Peyer's patch (tissue), 4 donors: ENCODE measurements around the gene ZBTB20. TPM values are rescaled to one million over a fixed set of nuclear protein-coding genes. Genes with fewer than 3 reads are reported as not detected.

Experiments
- DNase-seq, 3 donors: peaks; one replicate each; pipeline ENCODE4 v3.0.0-alpha.2; 2017 to 2019
- H3K27ac ChIP-seq, 4 donors: fragments of 200-600 bp; sonication (generic); one replicate each; pipeline ENCODE4 v1.5.1; 2016 to 2019
- H3K27me3 ChIP-seq, 2 donors: fragments of 200-600 bp; sonication (generic); one replicate each; pipeline ENCODE4 v1.5.1; 2019
- H3K36me3 ChIP-seq, 3 donors: fragments of 200-600 bp; sonication (generic); one replicate each; pipeline ENCODE4 v1.5.1; 2016 to 2019
- H3K4me1 ChIP-seq, 4 donors: fragments of 200-600 bp; sonication (generic); one replicate each; pipeline ENCODE4 v1.5.1; 2016 to 2019
- H3K4me3 ChIP-seq, 4 donors: fragments of 200-600 bp; sonication (generic); 1 replicate in 3 of 4; 2 replicates in 1 of 4; pipeline ENCODE4 v1.5.1; 2016 to 2019; ENCODE audit warnings: mild to moderate bottlenecking in 1 of 4
- H3K9me3 ChIP-seq, 4 donors: fragments of 200-600 bp; sonication (generic); one replicate each; pipeline ENCODE4 v1.5.1; 2016 to 2019; ENCODE audit warnings: mild to moderate bottlenecking in 1 of 4
- POLR2A ChIP-seq, 2 donors: fragments of 450-650 bp; IDR thresholded peaks; one replicate each; pipeline ENCODE4 v1.5.1; 2017; ENCODE audit warnings: antibody characterized with exemption in 2 of 2, mild to moderate bottlenecking in 2 of 2, moderate library complexity in 2 of 2
- total RNA-seq, 4 donors: library from RNA; depleted of rRNA; stranded (reverse); fragments of >200 nt; gene quantifications; one replicate each; pipeline ENCODE4 v1.1.0, GENCODE V29; 2016
- TF ChIP-seq, protein P1 (sequence below), 6 experiments: fragments of 450-650 bp in 4 of 6; fragments of 200-600 bp in 2 of 6; sonication (generic) in 1 of 6; IDR thresholded peaks; one replicate each; pipeline ENCODE4 v1.5.1; 2017 to 2019; ENCODE audit warnings: antibody characterized with exemption in 6 of 6, mild to moderate bottlenecking in 3 of 6, moderate library complexity in 1 of 6

ZBTB20 gene
- total RNA-seq, 4 donors from 2014 or later = 19.6 to 135 (median 57.2) TPM

DNA sequence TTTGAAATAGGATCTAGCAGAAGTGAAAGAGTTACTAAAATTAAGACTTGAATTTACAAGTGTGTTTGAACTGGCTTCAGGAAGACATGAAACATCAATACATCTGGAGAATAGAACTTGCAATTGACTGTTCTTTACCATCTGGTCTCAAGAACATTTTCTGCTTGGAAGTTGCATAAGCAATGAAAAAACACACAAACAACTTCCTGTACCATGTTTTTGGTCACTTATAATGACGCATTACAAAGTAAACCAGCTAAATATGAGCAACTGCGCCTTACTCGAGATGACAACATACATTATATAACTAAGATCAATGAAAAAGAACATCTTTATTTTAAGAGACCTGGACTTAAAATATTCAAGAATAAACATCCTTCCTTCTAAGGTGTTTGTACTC lies 740.8 kb downstream of the ZBTB20 start:
- Histone ChIP-seq H3K4me3 (no peak overlapping the region), H3K4me1 (peaks cover 0 to 5% (median 0%) of the 10 kb centered on the region in 4 donors), H3K27ac (peak overlapping the region in 1 of 4 donors; percentile 2), H3K36me3 (no peaks in the 10 kb centered on the region), H3K9me3 (no peaks in the 10 kb centered on the region), H3K27me3 (no peaks in the 10 kb centered on the region)
- TF ChIP-seq, protein P1, sequence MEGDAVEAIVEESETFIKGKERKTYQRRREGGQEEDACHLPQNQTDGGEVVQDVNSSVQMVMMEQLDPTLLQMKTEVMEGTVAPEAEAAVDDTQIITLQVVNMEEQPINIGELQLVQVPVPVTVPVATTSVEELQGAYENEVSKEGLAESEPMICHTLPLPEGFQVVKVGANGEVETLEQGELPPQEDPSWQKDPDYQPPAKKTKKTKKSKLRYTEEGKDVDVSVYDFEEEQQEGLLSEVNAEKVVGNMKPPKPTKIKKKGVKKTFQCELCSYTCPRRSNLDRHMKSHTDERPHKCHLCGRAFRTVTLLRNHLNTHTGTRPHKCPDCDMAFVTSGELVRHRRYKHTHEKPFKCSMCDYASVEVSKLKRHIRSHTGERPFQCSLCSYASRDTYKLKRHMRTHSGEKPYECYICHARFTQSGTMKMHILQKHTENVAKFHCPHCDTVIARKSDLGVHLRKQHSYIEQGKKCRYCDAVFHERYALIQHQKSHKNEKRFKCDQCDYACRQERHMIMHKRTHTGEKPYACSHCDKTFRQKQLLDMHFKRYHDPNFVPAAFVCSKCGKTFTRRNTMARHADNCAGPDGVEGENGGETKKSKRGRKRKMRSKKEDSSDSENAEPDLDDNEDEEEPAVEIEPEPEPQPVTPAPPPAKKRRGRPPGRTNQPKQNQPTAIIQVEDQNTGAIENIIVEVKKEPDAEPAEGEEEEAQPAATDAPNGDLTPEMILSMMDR (IDR thresholded peaks at IDR 0.05) = no peak
- TF ChIP-seq POLR2A (IDR thresholded peaks at IDR 0.05) = no peak
- no peak for DNase-seq

DNA sequence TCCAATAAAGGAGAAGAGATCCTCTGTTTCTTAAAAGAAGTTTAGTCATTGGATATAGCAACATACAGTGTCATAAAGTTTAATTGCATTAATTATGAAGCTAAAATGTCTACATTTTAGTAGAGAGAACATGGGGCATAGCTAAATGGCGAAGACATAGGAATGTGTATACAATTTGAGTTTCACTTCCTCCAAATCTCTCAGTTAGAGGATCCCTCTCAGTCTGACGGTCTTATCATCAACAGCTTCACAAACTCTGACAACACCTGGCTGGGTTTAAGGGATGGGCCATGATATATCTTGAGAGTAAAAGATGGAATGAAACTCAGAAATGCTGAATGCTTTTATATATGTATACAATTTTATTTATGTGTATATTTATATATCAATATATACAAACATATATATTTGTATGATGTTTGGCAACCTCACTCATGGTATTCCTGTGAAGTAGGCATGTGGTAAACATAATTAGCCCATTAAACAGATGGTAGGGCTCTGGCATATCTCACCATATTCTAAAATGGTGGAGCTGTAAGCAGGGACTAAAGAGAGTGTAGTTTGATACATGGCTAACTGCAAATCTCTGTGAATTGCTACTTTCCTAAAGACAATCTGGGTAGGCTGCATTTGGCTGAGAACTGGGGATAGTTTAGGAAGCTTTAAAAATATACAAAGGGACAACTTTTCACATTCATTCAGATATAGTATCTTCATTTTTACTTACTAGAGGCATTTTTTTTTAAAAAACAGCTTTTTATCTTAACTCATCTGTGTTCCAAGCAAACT lies 741.7 kb downstream of the ZBTB20 start:
- Histone ChIP-seq H3K36me3 (no peaks in the 10 kb centered on the region), H3K27ac (peak overlapping the region in 1 of 4 donors; percentile 5), H3K9me3 (no peaks in the 10 kb centered on the region), H3K27me3 (no peaks in the 10 kb centered on the region), H3K4me1 (no peaks in the 10 kb centered on the region), H3K4me3 (no peak overlapping the region)
- TF ChIP-seq, protein P1 (IDR thresholded peaks at IDR 0.05) = no peak
- TF ChIP-seq POLR2A (IDR thresholded peaks at IDR 0.05) = no peak
- no peak for DNase-seq

DNA sequence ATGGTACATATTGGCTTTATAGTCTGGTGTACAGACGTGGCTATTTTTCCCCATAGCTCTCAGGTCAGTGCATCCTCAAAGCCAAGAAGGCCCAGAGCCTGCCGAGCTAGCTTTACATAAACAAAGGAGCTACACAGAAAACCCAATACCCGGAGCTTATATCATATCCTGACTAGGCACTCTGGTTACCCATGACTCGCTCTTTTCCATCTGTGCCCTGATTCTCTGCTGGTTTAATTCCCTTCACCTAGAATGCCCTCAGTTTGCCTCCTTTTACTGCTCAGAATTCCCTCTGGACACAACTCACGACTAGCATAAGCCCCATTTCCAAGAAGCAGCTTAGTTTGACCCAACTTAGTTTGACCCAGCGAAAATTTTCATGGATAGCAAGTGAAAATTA lies 742.5 kb downstream of the ZBTB20 start:
- TF ChIP-seq POLR2A (IDR thresholded peaks at IDR 0.05) = no peak
- TF ChIP-seq, protein P1 (IDR thresholded peaks at IDR 0.05) = no peak
- Histone ChIP-seq H3K36me3 (no peaks in the 10 kb centered on the region), H3K4me1 (no peaks in the 10 kb centered on the region), H3K27ac (peak overlapping the region in 1 of 4 donors; percentile 2), H3K9me3 (no peaks in the 10 kb centered on the region), H3K4me3 (no peak overlapping the region), H3K27me3 (no peaks in the 10 kb centered on the region)
- no peak for DNase-seq

DNA sequence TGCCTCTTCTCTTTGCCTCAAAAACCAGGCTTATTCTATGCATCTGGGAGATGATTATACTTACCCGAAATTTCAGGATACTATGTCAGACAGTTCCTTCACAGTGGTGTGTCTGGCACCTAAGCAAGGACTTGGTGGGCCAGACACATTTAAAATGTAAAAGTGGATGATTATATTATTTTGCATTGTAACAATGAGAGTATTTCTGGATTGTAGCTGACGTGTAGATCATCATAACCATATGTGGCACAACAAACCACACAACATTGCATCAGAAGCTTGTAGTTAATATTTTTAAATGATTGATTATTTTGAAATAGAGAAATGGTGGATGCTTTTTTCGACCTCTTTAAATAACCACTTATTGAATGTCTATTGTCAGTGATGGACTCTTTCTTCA lies 744.2 kb downstream of the ZBTB20 start:
- no peak for DNase-seq
- H3K9me3 ChIP-seq = no peaks in the 10 kb centered on the region
- no peak overlapping the region for H3K4me3 ChIP-seq
- H3K36me3 ChIP-seq = no peaks in the 10 kb centered on the region
- no peaks in the 10 kb centered on the region for H3K4me1 ChIP-seq
- H3K27ac ChIP-seq = no peak overlapping the region
- no peaks in the 10 kb centered on the region for H3K27me3 ChIP-seq
- no peak for TF ChIP-seq POLR2A (IDR thresholded peaks at IDR 0.05)
- TF ChIP-seq, protein P1 (IDR thresholded peaks at IDR 0.05) = no peak

DNA sequence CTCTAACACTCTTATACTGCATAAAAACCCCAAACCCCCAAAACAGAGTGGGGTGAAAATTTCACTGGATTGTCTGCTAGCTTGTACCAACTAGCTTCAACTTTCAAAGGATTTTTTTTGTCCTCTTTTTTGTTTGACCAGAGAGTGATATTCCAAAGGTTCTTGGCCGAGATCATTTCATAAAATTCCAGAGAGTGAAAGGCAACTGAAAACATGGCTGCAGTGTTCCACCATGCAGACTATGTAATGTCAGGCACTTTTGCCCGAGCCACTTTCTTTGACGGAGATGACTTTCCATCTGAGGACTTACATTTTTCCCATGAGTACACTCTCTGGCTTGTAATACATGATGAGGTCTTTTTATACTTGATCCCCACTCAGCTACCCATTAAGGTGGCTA lies 745.7 kb downstream of the ZBTB20 start:
- TF ChIP-seq, protein P1 (IDR thresholded peaks at IDR 0.05) = no peak
- no peak for TF ChIP-seq POLR2A (IDR thresholded peaks at IDR 0.05)
- Histone ChIP-seq H3K9me3 (no peaks in the 10 kb centered on the region), H3K4me1 (no peaks in the 10 kb centered on the region), H3K27me3 (no peaks in the 10 kb centered on the region), H3K36me3 (no peaks in the 10 kb centered on the region), H3K27ac (no peak overlapping the region), H3K4me3 (no peak overlapping the region)
- DNase-seq = no peak
